ENCODE results near the gene ABCG1. TPM values are rescaled to one million over a fixed set of nuclear protein-coding genes. Genes with fewer than 3 reads are reported as not detected.

Gene ABCG1
- total and polyA plus RNA-seq, 2 donors (not counting 3 experiments of a cell fraction or from before 2014, with no cell fraction given), result 6.7 to 19.6 TPM

DNA sequence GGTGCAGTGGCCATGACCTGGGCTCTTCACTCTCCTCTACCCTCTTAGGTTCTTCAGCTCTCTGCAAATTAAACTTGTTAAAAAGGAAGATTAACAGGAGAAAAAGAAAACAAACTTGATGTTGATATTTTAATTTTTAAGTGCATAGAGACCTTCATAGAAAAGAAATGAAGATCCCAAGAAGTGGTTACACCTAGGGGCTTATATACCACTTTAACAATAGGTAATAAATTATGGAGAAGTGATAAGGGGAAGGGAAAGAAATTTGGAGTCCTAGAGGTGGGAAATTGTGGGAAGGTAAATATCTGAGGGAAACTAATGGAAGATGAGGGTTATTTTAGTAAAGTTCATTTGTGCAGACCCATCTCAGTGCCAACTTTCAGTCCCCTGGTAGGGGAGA lies 112.7 kb downstream of the ABCG1 start:
- H3K9me1 ChIP-seq (replicated peaks; ENCODE audit: control insufficient read depth, extremely low read depth, insufficient read depth, low read length), result no peaks in the 10 kb centered on the region
- no peaks in the 10 kb centered on the region for H3K36me3 ChIP-seq (ENCODE audit: control insufficient read depth in 2 of 2, extremely low read depth in 1 of 2, insufficient read depth in 2 of 2, low read length in 2 of 2)
- H3K9ac ChIP-seq (replicated peaks; ENCODE audit: extremely low read depth, insufficient read depth, low read length), result no peak overlapping the region
- no peak overlapping the region for H3K4me2 ChIP-seq (ENCODE audit: insufficient read depth, low read length)
- no peaks in the 10 kb centered on the region for H3K9me3 ChIP-seq (replicated peaks; ENCODE audit: control insufficient read depth, insufficient read depth, low read length)
- POLR2A ChIA-PET, result no interaction called here
- no peak overlapping the region for H3K27ac ChIP-seq (ENCODE audit: insufficient read depth, low read depth, low read length)
- FAIRE-seq (no peak), DNase-seq (ENCODE audit: low read depth, low spot score) (no peak)
- dilution Hi-C loops (cut with MboI; ENCODE audit: extremely low pct_ligation_motif_present, low sequenced_read_pairs), result no loop called here
- CTCF ChIA-PET, result interaction anchor here (1.1 kb wide), 1 partner anchor 50 kb away, joined by 3 read pairs; no protein-coding TSS in a partner anchor
- H3K4me3 ChIP-seq (replicated peaks in 1 of 3; ENCODE audit: insufficient read depth in 1 of 3, low read depth in 1 of 3, low read length in 3 of 3), result no peak overlapping the region
- BruUV-seq (replicated peaks), result no TSS peak
- no peaks in the 10 kb centered on the region for H3K79me2 ChIP-seq (ENCODE audit: control insufficient read depth, insufficient read depth, low read length)
- no peak for TF ChIP-seq EZH2 (IDR thresholded peaks at IDR 0.05; ENCODE audit: borderline replicate concordance, low read depth, low read length, severe bottlenecking)
- no peak for TF ChIP-seq POLR2A (IDR thresholded peaks at IDR 0.05; ENCODE audit: low read depth, low read length)
- TF ChIP-seq POLR2AphosphoS5 (IDR thresholded peaks at IDR 0.05; ENCODE audit: insufficient read depth, low read depth, low read length), result no peak
- TF ChIP-seq MAX (IDR thresholded peaks at IDR 0.05; ENCODE audit: insufficient read depth, insufficient read length), result no peak
- TF ChIP-seq FOS (IDR thresholded peaks at IDR 0.05; ENCODE audit: borderline replicate concordance, insufficient read depth, low read length), result no peak
- no peak for TF ChIP-seq MYC (IDR thresholded peaks at IDR 0.05; ENCODE audit: low read depth, low read length)
- TF ChIP-seq, protein P1, sequence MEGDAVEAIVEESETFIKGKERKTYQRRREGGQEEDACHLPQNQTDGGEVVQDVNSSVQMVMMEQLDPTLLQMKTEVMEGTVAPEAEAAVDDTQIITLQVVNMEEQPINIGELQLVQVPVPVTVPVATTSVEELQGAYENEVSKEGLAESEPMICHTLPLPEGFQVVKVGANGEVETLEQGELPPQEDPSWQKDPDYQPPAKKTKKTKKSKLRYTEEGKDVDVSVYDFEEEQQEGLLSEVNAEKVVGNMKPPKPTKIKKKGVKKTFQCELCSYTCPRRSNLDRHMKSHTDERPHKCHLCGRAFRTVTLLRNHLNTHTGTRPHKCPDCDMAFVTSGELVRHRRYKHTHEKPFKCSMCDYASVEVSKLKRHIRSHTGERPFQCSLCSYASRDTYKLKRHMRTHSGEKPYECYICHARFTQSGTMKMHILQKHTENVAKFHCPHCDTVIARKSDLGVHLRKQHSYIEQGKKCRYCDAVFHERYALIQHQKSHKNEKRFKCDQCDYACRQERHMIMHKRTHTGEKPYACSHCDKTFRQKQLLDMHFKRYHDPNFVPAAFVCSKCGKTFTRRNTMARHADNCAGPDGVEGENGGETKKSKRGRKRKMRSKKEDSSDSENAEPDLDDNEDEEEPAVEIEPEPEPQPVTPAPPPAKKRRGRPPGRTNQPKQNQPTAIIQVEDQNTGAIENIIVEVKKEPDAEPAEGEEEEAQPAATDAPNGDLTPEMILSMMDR (IDR thresholded peaks at IDR 0.05; ENCODE audit: extremely low read depth in 1 of 2, insufficient read depth in 1 of 2, low read depth in 1 of 2, low read length in 2 of 2), result no peak
- no peak for TF ChIP-seq JUN (IDR thresholded peaks at IDR 0.05; ENCODE audit: borderline replicate concordance, insufficient read depth, insufficient read length, low read depth)
- no peak for TF ChIP-seq GATA2 (IDR thresholded peaks at IDR 0.05; ENCODE audit: insufficient read depth, insufficient read length, low read depth, low read length)
- no peaks in the 10 kb centered on the region for H4K20me1 ChIP-seq (replicated peaks; ENCODE audit: control insufficient read depth, extremely low read depth, insufficient read depth, low read length)
- H3K4me1 ChIP-seq (ENCODE audit: control insufficient read depth, extremely low read depth, insufficient read depth, low read length), result no peaks in the 10 kb centered on the region
- intact Hi-C loops (cut with micrococcal nuclease), result loop anchor here (10.0 kb wide), 1 partner anchor 187 kb away; no protein-coding TSS in a partner anchor
- H2AFZ ChIP-seq (ENCODE audit: low read depth, low read length), result no peak overlapping the region
- H3K27me3 ChIP-seq (ENCODE audit: control insufficient read depth in 2 of 2, insufficient read depth in 2 of 2, low read length in 2 of 2), result peaks cover 17 to 32% of the 10 kb centered on the region in 2 experiments

Data from endothelial cell of umbilical vein (primary cell).